Transverse colon (tissue), 4 donors: Measurements from ENCODE around the gene SMARCD3. TPM values are rescaled to one million over a fixed set of nuclear protein-coding genes. Genes with fewer than 3 reads are reported as not detected.
A peak's percentile ranks its signal among the peaks of the same experiment; 100 is the strongest.

Experiments used
- DNase-seq: peaks from one replicate; pipeline ENCODE4 v3.0.0-alpha.2; 2019
- H3K27ac ChIP-seq, 4 donors: fragments of 200-600 bp; sonication (generic); 2 replicates each; pipeline ENCODE4 v1.5.1; 2016 to 2018; ENCODE audit warnings: inconsistent platforms in 4 of 4
- H3K27me3 ChIP-seq: fragments of 200-600 bp; sonication (generic); 2 replicates; pipeline ENCODE4 v1.5.1; 2017; ENCODE audit warnings: inconsistent platforms
- H3K36me3 ChIP-seq, 4 donors: fragments of 200-600 bp; sonication (generic); 2 replicates each; pipeline ENCODE4 v1.5.1; 2017 to 2019; ENCODE audit warnings: inconsistent platforms in 4 of 4
- H3K4me1 ChIP-seq, 4 donors: fragments of 200-600 bp; sonication (generic); 2 replicates each; pipeline ENCODE4 v1.5.1; 2017 to 2020; ENCODE audit warnings: inconsistent platforms in 4 of 4
- H3K4me3 ChIP-seq, 4 donors: fragments of 200-600 bp; sonication (generic); 1 replicate in 1 of 4; 2 replicates in 3 of 4; pipeline versions ENCODE4 v1.5.1 to v1.6.1; 2017 to 2019; ENCODE audit warnings: inconsistent platforms in 4 of 4
- H3K9me3 ChIP-seq, 2 donors: fragments of 200-600 bp; sonication (generic); 2 replicates each; pipeline ENCODE4 v1.5.1; 2017 to 2019; ENCODE audit warnings: inconsistent platforms in 2 of 2
- EP300 ChIP-seq: sonication (generic); formaldehyde crosslinking; IDR thresholded peaks from one replicate; pipeline ENCODE4 v1.6.1; 2017; ENCODE audit warnings: antibody characterized with exemption, low read depth
- POLR2A ChIP-seq: fragments of 450-650 bp; IDR thresholded peaks from one replicate; pipeline ENCODE4 v1.6.1; 2016; ENCODE audit warnings: antibody characterized with exemption, mild to moderate bottlenecking, moderate library complexity
- POLR2AphosphoS5 ChIP-seq, 3 donors: sonication (generic); formaldehyde crosslinking; IDR thresholded peaks; one replicate each; pipeline ENCODE4 v1.6.1; 2016; ENCODE audit warnings: antibody characterized with exemption in 3 of 3
- WGBS, 2 donors: methylation state at CpG; one replicate each; pipeline ENCODE4 v1.1.5; 2018; ENCODE audit warnings: low coverage in 1 of 2; 5-methylcytosine and 5-hydroxymethylcytosine counted together
- in situ Hi-C, 4 donors: fragments of 200-750 bp; cut with MboI; loops; one replicate each; pipeline versions ENCODE4 v1.15.0 to v1.15.1; 2017; ENCODE audit warnings: low sequenced_read_pairs in 3 of 4, low pct_ligation_motif_present in 1 of 4, low pct_unique_long_range_greater_than_20kb in 1 of 4
- intact Hi-C: fragments of 100-400 bp; cut with DNase I; formaldehyde crosslinking; loops from one replicate; pipeline ENCODE4 v1.15.1; 2023; ENCODE audit warnings: low total_unique reads
- total RNA-seq, 4 donors: library from RNA; depleted of rRNA; stranded (reverse); fragments of >200 nt; gene quantifications; one replicate each; pipeline ENCODE4 v1.1.0, GENCODE V29; 2016
- TF ChIP-seq, protein P1 (sequence below), 5 experiments: fragments of 200-600 bp in 3 of 5; fragments of 450-650 bp in 2 of 5; sonication (generic) in 3 of 5; IDR thresholded peaks; 1 replicate in 2 of 5; 2 replicates in 3 of 5; pipeline ENCODE4 v1.5.1; 2016 to 2017; ENCODE audit warnings: antibody characterized with exemption in 5 of 5, inconsistent platforms in 3 of 5, mild to moderate bottlenecking in 2 of 5, moderate library complexity in 1 of 5

SMARCD3 gene
- total RNA-seq, 4 donors from 2014 or later, result 6.6 to 19.1 (median 9.9) TPM

DNA sequence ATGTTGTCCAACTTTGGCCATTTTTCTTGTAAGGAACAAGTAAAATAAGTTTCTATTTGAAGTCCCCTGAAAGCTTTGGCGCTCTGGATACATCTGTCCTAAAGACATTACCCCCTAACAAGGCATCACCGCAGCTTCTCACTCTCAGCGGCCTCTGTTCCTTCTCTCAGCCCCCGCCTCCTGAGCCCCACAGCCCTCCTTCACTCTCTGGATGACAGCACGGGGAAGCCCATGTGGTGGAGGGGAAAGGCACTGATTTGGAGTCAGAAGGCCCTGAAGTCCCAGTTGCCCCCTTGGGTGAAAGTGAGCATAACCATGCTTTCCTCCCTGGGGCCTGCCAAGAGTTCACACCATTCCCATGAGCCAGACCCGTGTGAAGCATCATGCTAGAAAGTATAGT lies 42.8 kb downstream of the SMARCD3 start:
- Histone ChIP-seq H3K36me3 (no peaks in the 10 kb centered on the region), H3K4me3 (no peak overlapping the region), H3K27ac (no peak overlapping the region), H3K9me3 (no peaks in the 10 kb centered on the region), H3K27me3 (peaks cover 30% of the 10 kb centered on the region), H3K4me1 (no peaks in the 10 kb centered on the region)
- in situ Hi-C loops, result no loop called here
- TF ChIP-seq, protein P1, sequence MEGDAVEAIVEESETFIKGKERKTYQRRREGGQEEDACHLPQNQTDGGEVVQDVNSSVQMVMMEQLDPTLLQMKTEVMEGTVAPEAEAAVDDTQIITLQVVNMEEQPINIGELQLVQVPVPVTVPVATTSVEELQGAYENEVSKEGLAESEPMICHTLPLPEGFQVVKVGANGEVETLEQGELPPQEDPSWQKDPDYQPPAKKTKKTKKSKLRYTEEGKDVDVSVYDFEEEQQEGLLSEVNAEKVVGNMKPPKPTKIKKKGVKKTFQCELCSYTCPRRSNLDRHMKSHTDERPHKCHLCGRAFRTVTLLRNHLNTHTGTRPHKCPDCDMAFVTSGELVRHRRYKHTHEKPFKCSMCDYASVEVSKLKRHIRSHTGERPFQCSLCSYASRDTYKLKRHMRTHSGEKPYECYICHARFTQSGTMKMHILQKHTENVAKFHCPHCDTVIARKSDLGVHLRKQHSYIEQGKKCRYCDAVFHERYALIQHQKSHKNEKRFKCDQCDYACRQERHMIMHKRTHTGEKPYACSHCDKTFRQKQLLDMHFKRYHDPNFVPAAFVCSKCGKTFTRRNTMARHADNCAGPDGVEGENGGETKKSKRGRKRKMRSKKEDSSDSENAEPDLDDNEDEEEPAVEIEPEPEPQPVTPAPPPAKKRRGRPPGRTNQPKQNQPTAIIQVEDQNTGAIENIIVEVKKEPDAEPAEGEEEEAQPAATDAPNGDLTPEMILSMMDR (IDR thresholded peaks at IDR 0.05), result no peak
- no peak for TF ChIP-seq POLR2AphosphoS5 (IDR thresholded peaks at IDR 0.05)
- no peak for TF ChIP-seq EP300
- TF ChIP-seq POLR2A, result no peak
- DNase-seq, result no peak
- intact Hi-C loops, result no loop called here
- 69 to 83% methylated on average over 1 to 6 of the region's 6 CpGs for WGBS, 2 donors

DNA sequence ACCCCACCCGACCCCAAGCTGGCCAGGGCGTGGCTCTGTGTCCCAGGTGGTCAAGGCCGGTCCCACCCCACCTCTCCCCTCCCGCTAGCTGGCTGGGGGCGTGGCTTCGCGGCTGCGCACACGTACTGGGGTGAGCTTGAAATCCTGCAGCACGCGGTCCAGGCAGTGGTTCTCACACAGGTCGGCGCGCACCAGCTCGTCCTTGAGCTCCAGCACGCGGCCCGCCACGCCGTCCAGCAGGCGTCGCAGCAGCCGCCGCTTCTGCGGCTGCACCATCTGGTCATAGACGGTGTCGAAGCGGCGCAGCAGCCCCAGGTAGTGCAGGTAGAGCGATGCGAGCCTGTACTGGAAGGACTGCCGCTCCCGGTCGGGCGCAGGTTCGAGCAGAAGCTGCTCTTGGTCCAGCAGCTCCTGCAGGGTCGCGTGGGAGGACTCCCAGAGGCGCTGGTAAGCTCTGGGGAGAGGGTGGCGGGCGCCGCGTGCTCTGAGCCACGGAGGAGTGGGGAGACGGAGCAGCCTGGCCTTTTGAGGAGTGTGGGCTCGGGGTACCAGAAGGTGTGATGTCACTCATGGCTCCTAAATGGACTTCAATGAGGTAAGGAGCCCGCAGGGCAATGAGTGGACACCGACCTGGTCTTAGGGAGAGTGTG lies 44.0 kb downstream of the SMARCD3 start:
- intact Hi-C loops (no loop called here), in situ Hi-C loops (no loop called here)
- Histone ChIP-seq H3K27ac (no peak overlapping the region), H3K4me3 (no peak overlapping the region), H3K9me3 (no peaks in the 10 kb centered on the region), H3K4me1 (peaks cover 0 to 1% (median 0%) of the 10 kb centered on the region in 4 donors), H3K27me3 (peaks cover 30% of the 10 kb centered on the region), H3K36me3 (no peaks in the 10 kb centered on the region)
- no peak for TF ChIP-seq POLR2AphosphoS5 (IDR thresholded peaks at IDR 0.05)
- TF ChIP-seq EP300, result no peak
- TF ChIP-seq POLR2A, result no peak
- TF ChIP-seq, protein P1 (IDR thresholded peaks at IDR 0.05), result peak in 1 of 5 experiments; percentile 18
- 73 to 90% methylated on average over 2 to 42 of the region's 48 CpGs for WGBS, 2 donors
- no peak for DNase-seq

DNA sequence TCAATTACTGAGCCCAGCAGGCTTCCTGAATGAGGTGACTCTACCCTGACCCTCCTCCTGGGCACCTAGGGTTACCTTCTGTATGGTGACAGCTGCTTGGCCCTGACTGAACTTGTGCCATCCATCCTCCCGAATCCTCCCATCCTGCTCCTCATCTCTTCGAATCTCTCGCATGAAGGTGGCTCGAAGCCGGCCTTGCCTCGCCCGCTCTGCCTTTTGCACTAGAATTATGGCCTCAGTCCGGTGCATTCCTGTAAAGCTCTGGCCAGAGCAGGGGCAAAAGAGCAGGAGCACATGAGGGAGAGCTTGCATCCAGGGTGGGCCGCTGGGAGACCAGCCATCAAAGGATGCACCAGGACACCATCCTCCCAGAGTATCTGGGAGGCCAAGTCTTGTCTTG lies 45.7 kb downstream of the SMARCD3 start:
- no peak for TF ChIP-seq EP300
- TF ChIP-seq POLR2A, result no peak
- TF ChIP-seq, protein P1 (IDR thresholded peaks at IDR 0.05), result no peak
- no peak for TF ChIP-seq POLR2AphosphoS5 (IDR thresholded peaks at IDR 0.05)
- Histone ChIP-seq H3K27me3 (peaks cover 30% of the 10 kb centered on the region), H3K4me3 (no peak overlapping the region), H3K36me3 (no peaks in the 10 kb centered on the region), H3K27ac (no peak overlapping the region), H3K4me1 (peaks cover 0 to 4% (median 0%) of the 10 kb centered on the region in 4 donors), H3K9me3 (no peaks in the 10 kb centered on the region)
- in situ Hi-C loops, result no loop called here
- no peak for DNase-seq
- intact Hi-C loops, result no loop called here
- 95% methylated on average over 9 of the region's 9 CpGs; no CpG with 5 or more reads in 1 of the 2 donors for WGBS, 2 donors

DNA sequence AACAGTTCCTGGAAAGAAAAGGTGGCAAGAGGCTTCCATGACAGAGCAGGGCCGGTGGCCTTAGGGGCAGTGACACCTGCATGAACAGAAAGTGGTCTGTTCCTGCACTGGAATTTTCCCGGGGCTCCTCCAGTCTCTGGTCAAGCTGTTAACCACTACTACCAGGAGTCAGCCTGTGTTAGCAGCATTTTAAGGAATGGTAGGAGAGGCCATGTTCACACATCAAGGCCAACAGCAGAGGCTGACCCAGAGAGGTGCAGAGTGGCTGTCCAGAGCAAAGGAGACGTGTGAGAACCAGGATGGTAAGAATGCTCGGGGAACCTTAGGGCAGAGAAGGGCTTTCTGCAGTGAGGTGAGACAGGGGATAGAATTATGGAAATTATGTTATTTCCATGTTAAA lies 46.7 kb downstream of the SMARCD3 start:
- TF ChIP-seq EP300 (no peak), POLR2A (no peak), POLR2AphosphoS5 (IDR thresholded peaks at IDR 0.05) (no peak)
- TF ChIP-seq, protein P1 (IDR thresholded peaks at IDR 0.05), result no peak
- H3K4me3 ChIP-seq, result no peak overlapping the region
- no peaks in the 10 kb centered on the region for H3K9me3 ChIP-seq
- peaks cover 0 to 4% (median 0%) of the 10 kb centered on the region in 4 donors for H3K4me1 ChIP-seq
- peaks cover 25% of the 10 kb centered on the region for H3K27me3 ChIP-seq
- in situ Hi-C loops, result no loop called here
- no peak overlapping the region for H3K27ac ChIP-seq
- no peak for DNase-seq
- intact Hi-C loops, result no loop called here
- no peaks in the 10 kb centered on the region for H3K36me3 ChIP-seq
- WGBS, 2 donors, result 78% methylated on average over 4 of the region's 4 CpGs; no CpG with 5 or more reads in 1 of the 2 donors
